MCF 10A (cell line): ENCODE results near the gene CCDC124. TPM values are rescaled to one million over a fixed set of nuclear protein-coding genes. Genes with fewer than 3 reads are reported as not detected.

Experiments
- BruUV-seq: library from RNA; stranded (reverse); fragments of 400-500 nt; replicated peaks from 2 replicates; lab custom pipeline; 2021; lab: Mats Ljungman, UMichigan
- CTCF ChIA-PET: fragments of 300-600 bp; sonication (Branson Sonifier 250); formaldehyde crosslinking; extraction: SDS; loops from one replicate; lab custom pipeline; 2021; ENCODE audit warnings: antibody characterized with exemption, inconsistent platforms; lab: Yijun Ruan, JAX
- POLR2A ChIA-PET: fragments of 300-600, 350-650 bp; sonication (Branson Sonifier 250); formaldehyde crosslinking; extraction: SDS; loops from one replicate; lab custom pipeline; 2020; ENCODE audit warnings: antibody characterized with exemption, inconsistent platforms; lab: Yijun Ruan, JAX
- DNase-seq: peaks from one replicate; pipeline ENCODE4 v3.0.0-alpha.2; 2018; ENCODE audit not compliant: unreplicated experiment
- H3K27ac Mint-ChIP-seq: one replicate; pipeline ENCODE4 v1.8.0; 2022; ENCODE audit warnings: mild to moderate bottlenecking, low read depth, mixed read lengths; ENCODE audit not compliant: unreplicated experiment
- H3K27me3 Mint-ChIP-seq: one replicate; pipeline ENCODE4 v1.8.0; 2022; ENCODE audit warnings: mixed read lengths; ENCODE audit not compliant: insufficient read depth, unreplicated experiment
- H3K36me3 Mint-ChIP-seq: one replicate; pipeline ENCODE4 v1.8.0; 2022; ENCODE audit warnings: mild to moderate bottlenecking, moderate library complexity, mixed read lengths; ENCODE audit not compliant: insufficient read depth, unreplicated experiment
- H3K4me1 Mint-ChIP-seq: one replicate; pipeline ENCODE4 v1.8.0; 2022; ENCODE audit warnings: mixed read lengths; ENCODE audit not compliant: insufficient read depth, unreplicated experiment
- H3K4me3 Mint-ChIP-seq: one replicate; pipeline ENCODE4 v1.8.0; 2022; ENCODE audit warnings: mild to moderate bottlenecking, moderate library complexity, mixed read lengths; ENCODE audit not compliant: unreplicated experiment
- H3K9me3 Mint-ChIP-seq: one replicate; pipeline ENCODE4 v1.8.0; 2022; ENCODE audit warnings: mixed read lengths; ENCODE audit not compliant: unreplicated experiment
- CTCF ChIP-seq: fragments of 200-600 bp; IDR thresholded peaks from one replicate; pipeline ENCODE4 v1.8.0; 2022; ENCODE audit warnings: antibody characterized with exemption, mild to moderate bottlenecking; ENCODE audit not compliant: unreplicated experiment
- intact Hi-C: fragments of 100-400 bp; cut with micrococcal nuclease; formaldehyde crosslinking; loops from 2 replicates; pipeline ENCODE4 v1.14.1; 2022
- total RNA-seq: library from RNA; stranded (reverse); gene quantifications from 2 replicates; pipeline ENCODE4 v1.2.3, GENCODE V29; 2022

CCDC124 gene
- total RNA-seq, 1 experiment from 2014 or later: 122 TPM

GRCh38 chr19:17953869-17954268 lies 21.1 kb downstream of the CCDC124 start:
- Mint-ChIP-seq H3K27me3 (peaks cover 68% of the 10 kb centered on the region), H3K9me3 (no peaks in the 10 kb centered on the region), H3K4me1 (peaks cover 5% of the 10 kb centered on the region), H3K36me3 (no peaks in the 10 kb centered on the region), H3K27ac (no peak overlapping the region), H3K4me3 (no peak overlapping the region)
- ChIA-PET CTCF (interaction anchor here (2.2 kb wide), 1 partner anchor 15 kb away, joined by 10 read pairs; no protein-coding TSS in a partner anchor), POLR2A (no interaction called here)
- DNase-seq: no peak
- intact Hi-C loops: no loop called here
- no peak for TF ChIP-seq CTCF
- no TSS peak for BruUV-seq

GRCh38 chr19:17954401-17954800 lies 21.6 kb downstream of the CCDC124 start:
- Mint-ChIP-seq H3K4me1 (peaks cover under 1% of the 10 kb centered on the region), H3K9me3 (no peaks in the 10 kb centered on the region), H3K27me3 (peaks cover 62% of the 10 kb centered on the region), H3K4me3 (no peak overlapping the region), H3K36me3 (no peaks in the 10 kb centered on the region), H3K27ac (no peak overlapping the region)
- TF ChIP-seq CTCF: no peak
- intact Hi-C loops: no loop called here
- ChIA-PET CTCF (interaction anchor here (2.3 kb wide), 1 partner anchor 16 kb away, joined by 8 read pairs; no protein-coding TSS in a partner anchor), POLR2A (no interaction called here)
- no TSS peak for BruUV-seq
- no peak for DNase-seq

GRCh38 chr19:17957149-17957849 lies 24.5 kb downstream of the CCDC124 start:
- no peak for DNase-seq
- no peak overlapping the region for H3K27ac Mint-ChIP-seq
- BruUV-seq: no TSS peak
- CTCF ChIA-PET: interaction anchor here (0.8 kb wide), 1 partner anchor 14 kb away, joined by 3 read pairs; no protein-coding TSS in a partner anchor
- TF ChIP-seq CTCF: no peak
- H3K4me3 Mint-ChIP-seq: no peak overlapping the region
- H3K36me3 Mint-ChIP-seq: no peaks in the 10 kb centered on the region
- POLR2A ChIA-PET: interaction anchor here (1.2 to 1.3 kb wide), 2 partner anchors 8 to 97 kb away, joined by 3 to 4 read pairs; partner anchors contain the start of gene RPL18A
- H3K9me3 Mint-ChIP-seq: no peaks in the 10 kb centered on the region
- no peaks in the 10 kb centered on the region for H3K4me1 Mint-ChIP-seq
- intact Hi-C loops: no loop called here
- H3K27me3 Mint-ChIP-seq: peaks cover 48% of the 10 kb centered on the region

GRCh38 chr19:17957885-17958284 lies 25.1 kb downstream of the CCDC124 start:
- no peak overlapping the region for H3K4me3 Mint-ChIP-seq
- intact Hi-C loops: no loop called here
- no peaks in the 10 kb centered on the region for H3K4me1 Mint-ChIP-seq
- BruUV-seq: no TSS peak
- TF ChIP-seq CTCF: no peak
- DNase-seq: no peak
- no peak overlapping the region for H3K27ac Mint-ChIP-seq
- ChIA-PET POLR2A (interaction anchor here (1.2 to 1.3 kb wide), 2 partner anchors 9 to 98 kb away, joined by 3 to 4 read pairs; partner anchors contain the start of gene RPL18A), CTCF (interaction anchor here (0.6 to 0.8 kb wide), 3 partner anchors 10 to 323 kb away, joined by 3 to 5 read pairs (median 3); no protein-coding TSS in a partner anchor)
- no peaks in the 10 kb centered on the region for H3K9me3 Mint-ChIP-seq
- H3K36me3 Mint-ChIP-seq: no peaks in the 10 kb centered on the region
- peaks cover 42% of the 10 kb centered on the region for H3K27me3 Mint-ChIP-seq
